GM13977 (cell line): ENCODE results near the gene SHKBP1.

Experiments
- DNase-seq: peaks from one replicate; pipeline ENCODE4 v3.0.0; 2012; ENCODE audit warnings: low spot score
- in situ Hi-C: fragments of 300-500 bp; cut with MboI; formaldehyde crosslinking; loops from one replicate; pipeline ENCODE4 v1.12.0; 2022; ENCODE audit warnings: low sequenced_read_pairs, low pct_unique_long_range_greater_than_20kb, mixed read lengths, inconsistent platforms; ENCODE audit not compliant: unreplicated experiment
- TF ChIP-seq, protein P1 (sequence below): IDR thresholded peaks from 2 replicates; pipeline ENCODE4 v1.5.1; 2012; ENCODE audit warnings: mild to moderate bottlenecking, control low read depth; ENCODE audit not compliant: insufficient read depth; ENCODE audit errors: extremely low read depth, missing control alignments

The SHKBP1 gene

DNA sequence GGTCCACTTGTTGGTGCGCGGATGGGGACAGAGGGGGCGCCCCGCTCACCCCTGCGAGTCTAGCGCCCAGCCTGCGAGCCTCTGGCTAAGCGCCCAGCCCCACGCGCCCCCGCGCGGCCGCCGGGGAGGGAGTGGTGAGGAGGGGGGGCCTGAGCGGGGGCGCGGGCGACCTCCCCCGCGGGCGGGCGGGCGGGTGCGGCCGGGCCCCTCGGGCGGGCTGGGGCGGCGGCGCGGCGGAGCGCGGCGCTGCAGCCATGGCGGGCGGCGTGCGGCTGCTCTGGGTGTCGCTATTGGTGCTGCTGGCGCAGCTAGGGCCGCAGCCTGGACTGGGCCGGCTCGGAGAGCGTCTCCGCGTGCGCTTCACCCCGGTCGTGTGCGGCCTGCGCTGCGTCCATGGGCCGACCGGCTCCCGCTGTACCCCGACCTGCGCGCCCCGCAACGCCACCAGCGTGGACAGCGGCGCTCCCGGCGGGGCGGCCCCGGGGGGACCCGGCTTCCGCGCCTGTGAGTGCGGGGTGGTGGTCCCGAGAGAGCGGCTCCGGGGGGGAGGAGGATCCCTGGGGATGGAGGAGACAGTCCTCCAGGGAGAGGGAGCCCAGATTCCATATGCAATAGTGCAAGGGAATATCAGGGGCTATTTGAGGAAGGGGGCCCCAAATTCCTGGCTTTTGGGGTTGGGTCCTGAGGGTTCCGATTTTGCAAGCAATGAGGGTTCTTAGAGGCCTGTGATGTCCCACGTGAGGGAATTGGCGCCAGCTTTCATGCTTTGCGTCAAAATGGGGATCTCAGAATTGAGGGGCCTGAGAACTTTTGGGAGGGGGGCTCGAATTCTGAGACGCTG lies 24.7 kb downstream of the SHKBP1 start, which contains the start of gene LTBP4:
LTBP4 (plus strand) TSS at position 236 of the 841 bp plus-strand sequence; CDS start at position 255, 19 bp downstream.
- TF ChIP-seq, protein P1, sequence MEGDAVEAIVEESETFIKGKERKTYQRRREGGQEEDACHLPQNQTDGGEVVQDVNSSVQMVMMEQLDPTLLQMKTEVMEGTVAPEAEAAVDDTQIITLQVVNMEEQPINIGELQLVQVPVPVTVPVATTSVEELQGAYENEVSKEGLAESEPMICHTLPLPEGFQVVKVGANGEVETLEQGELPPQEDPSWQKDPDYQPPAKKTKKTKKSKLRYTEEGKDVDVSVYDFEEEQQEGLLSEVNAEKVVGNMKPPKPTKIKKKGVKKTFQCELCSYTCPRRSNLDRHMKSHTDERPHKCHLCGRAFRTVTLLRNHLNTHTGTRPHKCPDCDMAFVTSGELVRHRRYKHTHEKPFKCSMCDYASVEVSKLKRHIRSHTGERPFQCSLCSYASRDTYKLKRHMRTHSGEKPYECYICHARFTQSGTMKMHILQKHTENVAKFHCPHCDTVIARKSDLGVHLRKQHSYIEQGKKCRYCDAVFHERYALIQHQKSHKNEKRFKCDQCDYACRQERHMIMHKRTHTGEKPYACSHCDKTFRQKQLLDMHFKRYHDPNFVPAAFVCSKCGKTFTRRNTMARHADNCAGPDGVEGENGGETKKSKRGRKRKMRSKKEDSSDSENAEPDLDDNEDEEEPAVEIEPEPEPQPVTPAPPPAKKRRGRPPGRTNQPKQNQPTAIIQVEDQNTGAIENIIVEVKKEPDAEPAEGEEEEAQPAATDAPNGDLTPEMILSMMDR = peak; percentile 37
- in situ Hi-C loops = loop anchor here (25.0 kb wide), 1 partner anchor 289 kb away; no protein-coding TSS in a partner anchor
- no peak for DNase-seq

DNA sequence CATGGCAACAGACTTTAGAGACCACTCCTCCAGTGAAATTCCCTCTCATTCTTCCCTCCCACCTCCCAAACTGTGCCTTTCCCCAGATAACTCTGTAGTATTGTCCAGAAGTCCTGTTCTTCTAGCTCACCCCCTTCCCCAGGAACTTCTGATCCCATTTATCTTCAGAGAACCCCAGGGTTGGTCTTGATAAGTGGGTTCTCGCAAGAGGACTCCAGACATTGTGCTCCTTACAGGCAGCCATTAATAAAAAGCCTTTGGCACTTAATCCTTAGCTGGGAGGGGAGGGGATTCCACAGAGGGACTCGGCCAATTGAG lies 26.4 kb downstream of the SHKBP1 start:
- in situ Hi-C loops = loop anchor here (25.0 kb wide), 1 partner anchor 291 kb away; no protein-coding TSS in a partner anchor
- TF ChIP-seq, protein P1 = no peak
- no peak for DNase-seq

DNA sequence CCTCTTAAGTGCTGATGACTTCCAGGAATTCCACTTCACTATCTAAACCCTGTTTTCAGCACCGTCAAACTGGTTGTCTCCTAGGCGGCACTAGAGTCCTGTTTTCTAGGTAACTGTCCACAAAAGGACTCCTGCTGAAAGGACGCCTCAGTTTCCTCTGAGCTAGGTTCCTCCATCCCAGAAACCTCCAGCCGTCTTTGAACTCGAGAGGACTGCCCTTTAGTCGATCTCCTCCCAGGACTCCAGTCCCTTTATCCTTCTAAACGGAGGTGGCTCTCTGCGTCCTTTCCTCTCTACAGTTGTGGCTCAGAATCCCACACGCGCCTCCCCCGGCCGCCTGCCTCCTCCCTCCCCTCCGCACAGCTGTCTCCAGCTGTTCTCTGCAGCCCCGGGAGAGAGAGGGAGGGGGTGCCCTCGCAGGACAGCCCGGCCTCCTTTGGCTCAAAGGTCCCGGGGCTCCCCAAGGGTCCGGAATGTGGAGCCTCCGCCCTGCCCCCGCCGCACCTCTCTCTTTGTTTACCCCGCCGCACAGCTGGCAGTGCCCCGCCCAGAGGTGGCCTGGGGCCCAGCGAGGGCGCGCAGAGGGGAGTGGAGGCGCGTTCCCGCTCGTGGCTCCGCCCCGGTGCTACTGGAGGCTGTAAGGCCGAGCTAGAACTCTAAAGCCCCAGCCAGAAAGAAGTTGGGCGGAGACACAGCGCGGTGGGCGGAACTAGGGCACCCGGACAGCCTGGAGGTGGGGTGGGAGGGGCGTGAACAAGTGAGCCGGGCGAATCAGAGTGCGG lies 26.9 kb downstream of the SHKBP1 start:
- TF ChIP-seq, protein P1 = no peak
- in situ Hi-C loops = loop anchor here (25.0 kb wide), 1 partner anchor 291 kb away; no protein-coding TSS in a partner anchor

DNA sequence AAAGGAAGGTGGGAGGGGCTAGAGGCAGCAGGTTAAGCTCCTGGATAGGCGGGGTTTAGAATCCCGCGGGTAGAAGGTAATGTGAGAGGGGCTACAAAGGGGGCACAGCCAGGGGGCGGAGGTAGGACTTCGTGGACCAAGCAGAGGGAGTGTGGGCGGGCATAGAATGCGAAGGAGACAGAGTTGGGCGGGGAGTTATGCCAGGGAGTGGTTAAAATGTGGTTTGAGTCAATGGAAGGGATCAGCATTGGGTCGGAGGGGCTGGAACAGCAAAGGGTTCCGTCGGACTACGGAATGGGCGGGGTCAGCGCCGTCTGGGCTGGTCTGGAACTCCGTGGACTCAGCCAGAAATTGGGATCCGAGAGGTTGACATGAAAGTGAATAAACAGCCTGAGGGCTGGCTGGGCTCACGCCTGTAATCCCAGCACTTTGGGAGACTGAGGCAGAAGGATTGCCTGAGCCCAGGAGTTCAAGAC lies 27.5 kb downstream of the SHKBP1 start:
- TF ChIP-seq, protein P1 = no peak
- in situ Hi-C loops = loop anchor here (25.0 kb wide), 1 partner anchor 292 kb away; no protein-coding TSS in a partner anchor
- no peak for DNase-seq

More for the DNA sequence above, 26.9 kb downstream of the SHKBP1 start:
- DNase-seq = peak; percentile 97

DNA sequence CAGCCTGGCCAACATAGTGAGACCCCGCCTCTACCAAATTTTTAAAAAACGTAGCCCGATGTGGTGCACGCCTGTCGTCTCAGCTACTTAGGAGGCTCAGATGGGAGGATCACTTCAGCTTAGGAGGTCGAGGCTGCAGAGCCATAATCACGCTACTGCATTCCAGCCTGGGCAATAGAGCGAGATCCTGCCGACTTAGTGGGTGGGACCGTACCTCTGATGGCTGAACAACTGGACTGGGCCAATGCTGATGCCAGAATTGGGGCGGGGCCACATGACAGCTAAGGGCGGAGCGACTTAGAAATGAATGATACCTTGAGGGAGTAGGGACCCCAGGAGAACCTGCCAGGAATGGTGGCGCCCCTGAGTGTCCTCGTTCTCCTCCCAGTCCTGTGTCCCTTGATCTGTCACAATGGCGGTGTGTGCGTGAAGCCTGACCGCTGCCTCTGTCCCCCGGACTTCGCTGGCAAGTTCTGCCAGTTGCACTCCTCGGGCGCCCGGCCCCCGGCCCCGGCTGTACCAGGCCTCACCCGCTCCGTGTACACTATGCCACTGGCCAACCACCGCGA lies 28.1 kb downstream of the SHKBP1 start:
- DNase-seq = no peak
- TF ChIP-seq, protein P1 = no peak
- in situ Hi-C loops = loop anchor here (25.0 kb wide), 1 partner anchor 292 kb away; no protein-coding TSS in a partner anchor
